ENCODE data around the gene IP6K3.

Gene IP6K3

DNA sequence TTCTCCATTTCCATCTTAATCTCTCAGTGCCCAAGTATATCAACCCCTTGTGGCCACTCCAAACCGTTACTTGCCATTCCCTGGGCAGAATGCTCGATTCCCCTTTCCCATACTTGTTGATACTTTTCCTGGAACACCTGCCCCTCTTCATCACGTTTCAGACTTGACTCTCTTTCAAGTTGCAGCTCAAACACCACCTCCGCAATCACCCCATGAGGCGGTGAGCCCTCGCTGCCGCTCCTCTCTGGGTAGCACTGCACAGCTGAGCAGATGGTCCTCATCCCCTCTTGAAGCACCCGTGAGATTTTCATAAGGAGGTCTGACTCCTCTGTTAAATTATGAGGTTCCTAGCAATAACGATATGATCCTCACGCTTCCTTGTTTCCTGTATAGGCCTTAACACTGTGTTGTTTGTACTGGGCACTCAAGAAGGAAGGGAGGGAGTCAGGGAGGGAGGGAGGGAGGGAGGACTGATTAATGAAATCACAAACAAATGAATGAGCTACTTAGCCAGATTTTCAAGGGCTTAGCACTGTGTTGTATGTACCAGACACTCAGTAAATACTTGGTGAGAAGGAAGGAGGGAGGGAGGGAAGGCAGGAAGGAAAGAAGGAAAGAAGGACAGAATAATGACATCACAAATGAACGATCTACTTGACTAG lies 27.2 kb downstream of the IP6K3 start:
- no peak for DNase-seq

DNA sequence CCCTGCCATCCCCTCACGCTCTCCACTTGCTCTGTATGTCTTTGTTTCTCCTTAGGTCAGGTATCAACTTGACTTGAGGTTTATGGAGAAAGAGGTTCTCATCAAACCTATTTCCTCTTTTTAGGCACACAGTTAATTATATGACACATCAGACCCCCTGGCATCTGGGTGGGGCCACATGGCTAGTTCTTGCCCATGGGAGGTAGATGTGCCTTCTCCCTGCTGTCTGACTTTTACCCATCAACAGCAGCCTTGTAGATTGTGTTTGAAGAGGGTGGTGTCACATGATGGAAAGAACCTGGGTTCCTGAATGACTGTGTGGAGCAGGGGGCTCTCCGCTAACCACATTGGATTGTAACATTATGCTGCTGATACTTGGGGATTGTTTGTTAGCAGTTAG lies 28.0 kb downstream of the IP6K3 start:
- DNase-seq = no peak

GRCh38 chr6:33717934-33718455 lies 28.7 kb downstream of the IP6K3 start:
- no peak for DNase-seq

DNA sequence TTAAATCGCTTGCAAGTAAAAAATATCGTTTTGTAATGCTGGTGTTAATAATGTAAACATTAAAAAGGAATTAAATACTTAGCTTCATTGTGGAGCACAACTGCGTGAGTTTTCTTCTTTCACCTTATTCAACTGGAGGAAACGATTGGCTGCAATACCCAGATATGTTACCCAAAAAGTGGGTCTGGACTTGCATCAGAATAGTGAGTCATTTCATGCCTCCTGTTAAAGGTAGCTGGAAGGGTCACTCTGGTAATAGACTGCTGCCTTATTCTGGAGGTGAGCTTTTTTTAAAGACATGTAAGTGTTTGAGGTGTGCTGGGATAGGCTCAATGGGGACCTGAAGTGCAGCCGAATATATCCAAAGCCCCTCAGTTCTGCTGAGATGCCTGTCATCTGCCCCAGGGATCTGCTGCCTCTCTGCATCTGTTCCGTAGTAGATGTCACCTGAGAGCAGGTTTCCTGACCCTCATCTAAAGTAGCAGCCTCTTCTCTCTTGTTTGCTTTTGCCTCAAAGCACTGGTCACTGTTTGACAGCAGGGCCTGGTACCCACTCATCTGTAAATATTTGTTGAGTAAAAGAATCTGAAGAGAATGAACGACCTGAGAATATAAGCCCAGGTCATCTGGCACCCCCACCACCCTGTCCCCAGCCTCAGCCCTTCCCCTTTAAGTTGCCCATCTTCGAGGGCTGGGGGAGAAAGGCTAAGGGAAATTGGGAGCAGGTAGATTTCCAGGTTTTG lies 29.6 kb downstream of the IP6K3 start:
- DNase-seq = no peak

GRCh38 chr6:33716379-33716778 lies 30.3 kb downstream of the IP6K3 start:
- no peak for DNase-seq

DNA sequence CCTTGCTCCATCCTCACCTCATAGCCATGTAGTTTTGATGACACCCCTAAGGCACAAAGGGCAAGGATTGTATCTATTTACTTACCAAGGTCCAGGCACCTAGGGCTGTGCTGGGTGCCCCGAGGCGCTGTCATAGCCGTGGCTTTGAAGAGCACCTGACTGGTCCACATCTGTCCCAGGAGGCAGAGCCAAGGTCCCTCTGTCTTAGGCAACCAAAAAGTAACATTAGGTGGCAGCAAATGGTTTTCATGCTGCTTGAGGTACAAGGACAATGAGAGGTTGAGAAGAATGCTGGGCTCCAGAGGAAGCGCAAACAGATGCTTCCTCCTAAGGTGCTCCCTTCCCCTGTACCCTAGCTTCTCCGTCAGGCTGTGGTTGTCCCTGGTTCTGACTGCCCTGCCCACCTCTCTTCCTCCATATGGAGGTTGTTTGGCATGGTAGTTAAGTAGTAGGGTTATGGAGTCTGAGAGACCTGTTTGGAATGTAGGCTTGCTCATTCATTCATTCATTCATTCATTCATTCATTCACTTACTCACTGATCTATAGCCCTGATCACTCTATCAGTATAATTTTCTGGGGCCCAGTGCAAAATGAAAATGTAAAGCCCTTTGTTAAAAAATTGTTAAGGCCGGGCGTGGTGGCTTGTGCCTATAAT lies 32.2 kb downstream of the IP6K3 start:
- no peak for DNase-seq

- no peak for DNase-seq
These were observed 32.9 kb downstream of the IP6K3 start for GRCh38 chr6:33713786-33714185.

DNA sequence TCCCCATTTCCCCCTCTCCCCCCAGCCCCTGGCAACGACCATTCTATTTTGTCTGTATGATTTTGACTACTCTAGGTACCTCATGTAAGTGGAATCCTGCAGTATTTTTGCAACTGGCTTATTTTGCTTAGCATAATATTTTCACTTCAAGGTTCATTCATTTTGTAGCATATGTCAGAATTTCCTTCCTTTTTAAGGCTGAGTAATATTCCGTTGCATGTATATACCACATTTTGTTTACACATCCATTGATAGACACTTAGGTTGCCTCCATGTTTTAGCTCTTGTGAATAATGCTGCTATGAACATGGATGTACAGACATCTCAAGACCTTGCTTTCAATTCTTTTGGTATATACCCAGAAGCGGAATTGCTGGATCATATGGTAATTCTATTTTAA lies 33.8 kb downstream of the IP6K3 start:
- no peak for DNase-seq

DNA sequence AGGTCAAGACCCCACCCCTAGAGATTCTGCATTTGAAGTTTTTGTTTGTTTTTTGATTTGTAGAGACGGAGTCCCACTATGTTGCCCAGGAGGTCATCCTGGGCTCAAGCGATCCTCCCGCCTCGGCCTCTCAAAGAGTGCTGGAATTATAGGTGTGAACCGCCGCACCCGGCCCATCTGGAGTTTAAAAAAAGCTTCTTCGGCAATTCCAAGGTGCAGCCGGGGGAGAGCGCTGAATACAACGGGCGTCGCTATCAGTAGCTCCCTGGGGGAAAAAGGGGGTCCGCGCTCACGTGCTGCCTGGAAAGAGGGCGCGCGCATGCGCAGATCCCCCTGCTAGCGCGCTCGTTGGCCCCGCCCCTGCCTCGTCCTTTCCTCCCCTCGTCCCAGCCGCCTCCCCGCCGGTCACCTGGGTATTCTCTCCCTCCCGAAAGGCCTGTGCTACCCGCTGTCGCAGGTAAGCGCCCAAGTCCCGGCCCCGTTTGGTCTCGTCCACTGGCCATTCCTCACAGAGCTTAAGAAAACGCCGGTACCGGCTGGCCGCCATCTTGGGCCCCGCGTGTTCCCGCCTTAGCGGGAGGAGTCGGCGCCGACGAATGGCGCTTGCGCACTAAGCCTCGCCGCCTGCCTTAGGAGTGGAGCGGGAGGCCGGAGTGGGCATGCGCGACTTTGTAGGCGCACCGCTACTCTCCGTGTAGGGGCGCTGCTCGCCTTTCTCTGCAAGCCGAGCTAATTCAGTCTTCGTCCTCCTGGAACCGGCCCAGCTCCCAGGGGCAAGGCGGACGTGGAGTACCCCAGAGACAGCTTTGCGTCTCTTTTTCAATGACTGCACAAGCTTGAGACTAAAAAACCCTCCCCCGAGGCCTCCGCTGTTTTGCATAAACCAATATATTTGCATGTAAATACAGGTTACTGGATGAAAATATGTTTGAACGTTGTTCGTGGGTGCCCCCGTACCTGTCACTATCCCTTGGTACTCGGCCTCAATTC lies 35.3 kb downstream of the IP6K3 start, which contains the start of gene UQCC2:
Gene UQCC2 (minus strand): TSS at position 561 of the 990 bp plus-strand sequence. CDS start 14 bp downstream, at position 547.
- DNase-seq = peak; percentile 98

DNA sequence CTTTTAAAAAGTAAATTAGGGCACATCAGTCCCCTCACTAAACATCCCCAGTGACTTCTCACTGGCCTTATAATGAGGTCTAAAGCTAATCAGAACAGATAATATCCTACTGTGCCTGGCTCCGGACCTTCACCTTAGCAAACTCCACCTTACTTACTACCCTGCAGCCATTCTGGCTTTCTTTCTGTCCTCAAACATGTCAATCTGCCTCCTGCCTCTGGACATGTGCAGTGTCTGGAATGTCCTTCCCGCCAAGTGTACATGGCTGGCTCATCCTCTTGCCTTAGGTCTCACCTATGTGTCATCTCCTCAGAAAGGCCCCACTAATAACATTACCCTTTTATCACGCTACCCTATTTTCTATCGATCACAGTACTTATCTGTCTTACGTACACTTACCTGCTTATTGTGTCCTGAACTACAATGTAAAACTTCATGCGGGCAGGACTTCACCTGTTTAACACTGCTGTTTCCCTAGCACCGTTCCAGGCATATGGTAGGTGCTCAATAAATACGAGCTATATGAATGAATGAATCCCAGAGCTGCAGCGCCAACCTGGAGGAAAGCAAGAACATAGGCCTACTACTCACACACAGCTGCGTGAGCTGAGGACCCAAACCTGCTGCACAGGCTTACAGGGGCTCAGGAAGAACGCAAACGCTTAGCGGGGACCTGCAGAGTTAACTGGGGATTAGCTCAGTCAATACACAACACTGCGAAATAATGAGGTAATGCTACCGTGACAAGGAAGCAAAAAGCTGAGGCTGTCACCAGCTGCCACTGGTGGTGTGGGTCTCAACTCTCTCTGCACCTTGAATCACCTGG lies 36.2 kb downstream of the IP6K3 start:
- DNase-seq = no peak

DNA sequence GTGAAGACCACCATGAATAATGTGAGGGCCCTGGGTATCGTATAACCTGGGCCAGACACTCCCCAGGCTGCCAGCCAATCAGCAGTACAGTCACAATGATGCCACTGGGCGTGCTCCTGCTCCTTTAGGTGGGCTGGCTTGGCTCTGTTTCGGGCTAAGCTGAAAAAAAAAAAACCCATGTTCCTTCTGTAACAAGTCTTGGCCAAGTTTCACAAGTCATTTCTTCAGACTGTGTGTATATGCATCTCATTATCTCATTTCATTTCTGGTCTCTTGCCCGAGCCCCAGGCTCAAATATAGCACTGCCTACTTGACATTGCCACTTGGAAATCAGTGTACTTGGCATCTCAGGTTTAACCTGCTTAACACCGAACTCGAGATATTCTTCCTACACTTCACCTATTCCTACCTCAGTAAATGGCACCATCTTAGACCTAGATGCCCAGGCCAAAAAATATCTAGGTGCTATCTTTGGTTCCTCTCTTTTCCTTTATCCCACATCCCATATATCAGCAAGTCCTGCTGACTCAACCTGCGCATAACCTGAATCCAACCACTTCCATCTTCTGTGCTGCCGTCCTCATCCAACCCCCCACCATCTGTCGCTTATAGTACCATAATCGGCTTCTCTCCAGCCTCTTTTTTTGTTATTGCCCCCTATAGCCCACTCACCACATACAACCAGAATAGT lies 37.0 kb downstream of the IP6K3 start:
- no peak for DNase-seq

DNA sequence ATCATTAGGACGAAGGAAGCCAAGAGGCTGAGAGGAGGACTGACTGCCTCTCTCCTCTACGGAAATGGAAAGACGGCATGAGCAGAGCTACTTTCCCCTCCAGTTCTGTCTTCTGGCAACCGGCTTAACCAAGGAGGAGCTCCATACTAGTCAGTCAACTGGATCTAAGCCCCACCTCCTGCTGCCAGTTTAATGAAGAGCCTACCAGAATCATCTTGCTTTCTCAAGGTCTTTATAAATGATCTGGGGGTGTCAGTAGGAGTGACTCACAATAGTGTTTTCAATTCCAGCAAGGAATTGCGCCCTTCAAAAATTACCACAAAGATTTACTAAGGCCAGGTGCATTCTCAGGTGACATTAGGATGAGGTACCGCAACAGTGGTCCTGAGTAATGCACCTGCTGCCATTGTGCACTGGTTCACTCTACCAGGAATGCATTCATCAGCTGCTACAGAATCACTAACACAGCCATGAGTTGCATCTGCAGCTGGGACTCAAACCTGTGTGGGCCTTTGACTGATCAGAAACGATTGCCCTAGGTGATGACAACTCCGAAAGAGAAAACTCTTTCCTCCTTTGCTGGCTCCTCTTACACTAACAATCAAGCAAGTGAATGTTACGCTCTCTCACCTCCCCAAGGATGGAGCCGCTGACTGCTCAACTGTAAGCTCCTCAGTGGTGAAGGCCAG lies 38.0 kb downstream of the IP6K3 start:
- DNase-seq = no peak

- no peak for DNase-seq
These were observed 38.9 kb downstream of the IP6K3 start for GRCh38 chr6:33707771-33708170.

DNA sequence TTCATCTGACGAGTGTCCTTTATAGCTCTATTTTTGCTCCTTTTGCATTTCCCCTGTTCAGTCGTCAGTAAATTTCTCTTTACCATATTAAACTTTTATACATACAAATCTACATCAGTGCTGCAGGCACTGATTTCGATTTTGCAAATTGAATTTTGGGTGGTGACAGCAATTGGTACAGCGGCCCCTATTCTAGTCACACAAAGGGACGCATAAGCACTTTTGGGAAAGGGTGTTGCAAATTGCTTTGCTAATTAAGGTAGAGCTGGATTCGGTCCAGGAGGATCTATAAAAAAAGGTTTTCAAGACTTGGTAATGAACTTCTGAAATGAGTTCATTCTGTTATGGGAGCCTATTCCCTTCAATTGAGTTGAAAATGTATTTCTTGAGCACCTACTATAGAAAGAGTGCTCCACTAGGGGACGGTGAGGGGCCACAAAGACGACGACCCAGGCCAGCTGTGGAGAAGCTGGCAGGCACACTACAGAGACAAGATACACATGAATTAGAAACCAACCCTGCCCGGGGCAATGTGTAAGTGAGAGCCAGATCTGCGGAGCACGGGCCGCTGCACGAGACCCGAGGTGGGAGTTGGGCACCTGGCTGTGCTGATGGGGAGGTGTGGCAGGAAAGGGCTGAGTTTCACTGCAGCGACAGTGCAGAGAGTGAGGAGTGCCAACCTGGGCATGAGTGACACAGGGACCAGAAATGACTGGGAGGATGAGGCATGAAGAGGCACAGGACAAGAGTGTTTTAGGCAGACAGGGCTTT lies 40.6 kb downstream of the IP6K3 start:
- DNase-seq = no peak

GRCh38 chr6:33705268-33705885 lies 41.3 kb downstream of the IP6K3 start:
- no peak for DNase-seq

DNA sequence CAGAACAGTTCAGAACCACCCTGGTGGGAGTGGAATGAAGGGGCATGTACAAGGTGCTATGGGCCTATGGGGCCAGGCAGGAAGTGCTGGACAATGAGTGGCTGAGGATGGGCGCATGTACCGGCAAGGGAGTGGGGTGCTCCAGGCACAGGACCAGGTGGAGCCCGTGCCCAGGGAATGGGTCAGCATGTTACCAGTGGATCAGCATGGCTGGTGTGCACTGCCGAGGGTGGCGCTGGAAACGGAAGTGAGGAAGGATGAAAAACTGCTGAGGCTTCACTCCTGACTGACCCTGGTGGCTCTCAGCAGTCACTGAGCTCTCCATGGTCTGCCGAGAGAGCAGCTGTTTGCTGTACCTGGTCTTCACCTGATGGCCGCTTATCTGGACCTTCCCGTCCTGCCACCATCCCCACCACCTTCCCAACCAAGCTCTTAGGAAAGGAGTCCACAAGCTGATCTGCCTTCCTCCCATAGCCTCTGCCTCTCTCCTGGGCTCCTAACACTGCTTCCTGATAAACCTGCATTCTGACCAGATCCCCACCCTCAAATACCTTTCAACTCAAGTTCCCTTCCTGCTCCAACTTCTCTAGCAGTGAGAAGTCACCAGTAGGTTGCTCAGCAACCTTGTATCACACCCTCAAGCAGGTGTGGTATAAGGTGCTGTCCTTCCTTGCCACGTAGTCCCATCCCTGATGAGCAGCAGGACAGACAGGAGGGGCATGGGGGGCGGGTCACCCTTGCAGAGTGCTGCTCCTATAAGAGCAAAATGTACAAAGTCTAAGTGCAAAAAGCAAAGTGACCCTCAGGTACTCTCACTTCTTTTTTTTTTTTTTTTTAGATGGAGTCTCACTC lies 42.3 kb downstream of the IP6K3 start:
- DNase-seq = no peak

GRCh38 chr6:33702345-33702977 lies 44.2 kb downstream of the IP6K3 start:
- DNase-seq = no peak

All from activated CD8-positive, alpha-beta memory T cell treated with anti-CD3 and anti-CD28 coated beads, Interleukin-2, amount 50 U/mL, for 48 hours (primary cell).